ENCODE measurements around the gene RPUSD2. TPM values are rescaled to one million over a fixed set of nuclear protein-coding genes. Genes with fewer than 3 reads are reported as not detected.

Gene RPUSD2
- total and polyA plus RNA-seq, 3 donors from 2014 or later = 9.0 to 14.9 (median 12.3) TPM

DNA sequence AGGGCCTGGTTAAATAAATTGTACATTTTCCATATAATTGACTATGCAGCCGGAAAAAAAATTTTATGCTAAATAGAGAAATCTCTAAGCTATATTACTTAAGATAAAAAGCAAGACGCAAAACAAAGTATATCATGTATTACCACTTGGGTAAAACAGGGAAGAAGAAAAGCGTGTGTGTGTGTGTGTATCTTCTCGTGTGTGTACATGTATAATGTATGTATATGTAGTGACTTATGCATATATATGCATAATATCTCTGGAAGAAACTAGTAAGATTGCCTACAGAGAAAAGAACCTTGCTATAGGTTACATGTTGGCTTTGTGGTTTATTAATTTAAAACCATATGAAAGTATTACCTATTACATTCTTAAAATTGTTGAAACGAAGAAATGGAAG is 44.0 kb downstream of the RPUSD2 start:
- 75 to 96% methylated on average over 5 of the region's 5 CpGs for WGBS, 2 donors
- Histone ChIP-seq H3K4me3 (no peak overlapping the region), H3K27ac (no peak overlapping the region), H3K4me1 (no peaks in the 10 kb centered on the region), H3K27me3 (no peaks in the 10 kb centered on the region), H3K9me3 (no peaks in the 10 kb centered on the region), H3K36me3 (ENCODE audit: low read depth, missing control alignments) (no peaks in the 10 kb centered on the region)
- intact Hi-C loops (cut with DNase I; ENCODE audit: low total_unique reads) = no loop called here
- DNase-seq = no peak
- TF ChIP-seq POLR2A (IDR thresholded peaks at IDR 0.05) = no peak
- TF ChIP-seq, protein P1, sequence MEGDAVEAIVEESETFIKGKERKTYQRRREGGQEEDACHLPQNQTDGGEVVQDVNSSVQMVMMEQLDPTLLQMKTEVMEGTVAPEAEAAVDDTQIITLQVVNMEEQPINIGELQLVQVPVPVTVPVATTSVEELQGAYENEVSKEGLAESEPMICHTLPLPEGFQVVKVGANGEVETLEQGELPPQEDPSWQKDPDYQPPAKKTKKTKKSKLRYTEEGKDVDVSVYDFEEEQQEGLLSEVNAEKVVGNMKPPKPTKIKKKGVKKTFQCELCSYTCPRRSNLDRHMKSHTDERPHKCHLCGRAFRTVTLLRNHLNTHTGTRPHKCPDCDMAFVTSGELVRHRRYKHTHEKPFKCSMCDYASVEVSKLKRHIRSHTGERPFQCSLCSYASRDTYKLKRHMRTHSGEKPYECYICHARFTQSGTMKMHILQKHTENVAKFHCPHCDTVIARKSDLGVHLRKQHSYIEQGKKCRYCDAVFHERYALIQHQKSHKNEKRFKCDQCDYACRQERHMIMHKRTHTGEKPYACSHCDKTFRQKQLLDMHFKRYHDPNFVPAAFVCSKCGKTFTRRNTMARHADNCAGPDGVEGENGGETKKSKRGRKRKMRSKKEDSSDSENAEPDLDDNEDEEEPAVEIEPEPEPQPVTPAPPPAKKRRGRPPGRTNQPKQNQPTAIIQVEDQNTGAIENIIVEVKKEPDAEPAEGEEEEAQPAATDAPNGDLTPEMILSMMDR (IDR thresholded peaks at IDR 0.05) = no peak

DNA sequence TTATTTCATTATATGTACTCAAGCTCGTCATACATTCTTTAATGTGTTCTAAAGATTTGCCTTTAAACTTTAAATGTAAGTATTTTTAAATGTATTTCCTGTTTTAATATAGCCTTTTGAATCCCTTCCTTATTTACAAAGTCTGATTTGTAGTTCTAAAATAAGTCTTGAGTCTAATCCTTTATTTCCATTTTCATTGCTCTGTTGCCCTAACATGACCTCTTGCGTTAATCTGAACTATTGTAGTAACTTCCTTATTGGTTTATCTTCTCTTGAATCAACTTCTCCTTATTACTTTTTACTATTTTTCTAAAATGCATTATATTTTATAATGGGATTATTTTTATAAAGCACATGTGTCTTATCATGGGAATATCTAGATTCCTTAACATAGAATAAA is 48.9 kb downstream of the RPUSD2 start:
- H3K4me3 ChIP-seq = no peak overlapping the region
- intact Hi-C loops (cut with DNase I; ENCODE audit: low total_unique reads) = no loop called here
- no peak overlapping the region for H3K27ac ChIP-seq
- no peak for DNase-seq
- 88 to 93% methylated on average over 2 of the region's 2 CpGs for WGBS, 2 donors
- no peaks in the 10 kb centered on the region for H3K4me1 ChIP-seq
- TF ChIP-seq, protein P1 (IDR thresholded peaks at IDR 0.05) = no peak
- no peak for TF ChIP-seq POLR2A (IDR thresholded peaks at IDR 0.05)
- H3K9me3 ChIP-seq = no peaks in the 10 kb centered on the region
- no peaks in the 10 kb centered on the region for H3K27me3 ChIP-seq
- H3K36me3 ChIP-seq (ENCODE audit: low read depth, missing control alignments) = no peaks in the 10 kb centered on the region

DNA sequence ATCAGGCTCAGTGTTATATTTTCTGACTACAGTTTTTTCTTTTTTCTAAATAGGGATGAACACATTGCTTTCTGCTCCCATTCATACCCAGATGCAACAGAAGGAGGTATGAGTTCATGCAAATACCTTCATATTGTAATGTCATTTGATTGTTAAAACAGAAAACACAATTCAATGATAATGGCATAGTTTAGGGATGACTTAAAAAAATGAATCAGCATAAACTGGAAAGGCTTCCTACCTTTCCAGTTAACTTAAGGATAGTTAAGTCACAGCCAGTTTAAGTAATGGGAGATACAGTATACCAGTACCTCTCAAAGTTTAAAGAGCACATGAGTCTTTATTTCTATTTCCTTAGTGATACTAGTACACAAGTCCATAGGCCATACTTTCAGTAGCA is 49.8 kb downstream of the RPUSD2 start:
- intact Hi-C loops (cut with DNase I; ENCODE audit: low total_unique reads) = no loop called here

DNA sequence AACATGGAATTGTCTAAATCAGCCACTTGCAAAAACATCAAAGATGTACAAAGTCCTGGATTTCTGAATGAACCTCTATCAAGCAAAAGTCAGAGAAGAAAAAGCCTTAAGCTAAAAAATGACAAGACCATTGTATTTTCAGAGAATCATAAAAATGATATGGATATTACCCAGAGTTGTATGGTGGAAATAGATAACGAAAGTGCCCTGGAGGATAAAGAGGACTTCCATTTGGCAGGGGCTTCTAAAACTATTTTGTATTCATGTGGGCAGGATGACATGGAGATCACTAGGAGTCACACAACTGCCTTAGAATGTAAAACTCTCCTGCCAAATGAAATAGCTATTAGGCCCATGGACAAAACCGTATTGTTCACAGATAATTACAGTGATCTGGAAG is 54.3 kb downstream of the RPUSD2 start:
- Histone ChIP-seq H3K27ac (no peak overlapping the region), H3K4me3 (no peak overlapping the region), H3K36me3 (ENCODE audit: low read depth, missing control alignments) (no peaks in the 10 kb centered on the region), H3K9me3 (no peaks in the 10 kb centered on the region), H3K27me3 (no peaks in the 10 kb centered on the region), H3K4me1 (no peaks in the 10 kb centered on the region)
- intact Hi-C loops (cut with DNase I; ENCODE audit: low total_unique reads) = no loop called here
- WGBS, 2 donors = 90 to 91% methylated on average over 2 of the region's 2 CpGs
- DNase-seq = no peak
- TF ChIP-seq, protein P1 (IDR thresholded peaks at IDR 0.05) = no peak
- TF ChIP-seq POLR2A (IDR thresholded peaks at IDR 0.05) = no peak

More for the DNA sequence above, 49.8 kb downstream of the RPUSD2 start:
- Histone ChIP-seq H3K36me3 (ENCODE audit: low read depth, missing control alignments) (no peaks in the 10 kb centered on the region), H3K9me3 (no peaks in the 10 kb centered on the region), H3K4me3 (no peak overlapping the region), H3K4me1 (no peaks in the 10 kb centered on the region), H3K27ac (no peak overlapping the region), H3K27me3 (no peaks in the 10 kb centered on the region)
- no peak for TF ChIP-seq POLR2A (IDR thresholded peaks at IDR 0.05)
- TF ChIP-seq, protein P1 (IDR thresholded peaks at IDR 0.05) = no peak
- no peak for DNase-seq

Small RNA genes lying within 50 kb of the gene (small RNA-seq; reads per million reads assigned to genes)
- gene RF00017 = 0 reads per million in 2 donors
- gene RN7SL376P = 0 reads per million in 2 donors
- 0 reads per million in 2 donors for gene RNU6-516P

Other genes starting within 250 kb of the RPUSD2 start
- gene INAFM2, start 245.6 kb upstream of the RPUSD2 start, total RNA-seq = 10 to 100 TPM; 31.8 to 49.8 TPM
- 43.4 TPM for gene INAFM2, start 245.6 kb upstream of the RPUSD2 start, polyA plus RNA-seq (ENCODE audit: insufficient read depth, low read depth, low replicate concordance)
- 10 to 100 TPM; 36.8 to 38.9 TPM for gene CCDC9B, start 228.4 kb upstream of the RPUSD2 start, total RNA-seq
- 20.4 TPM for gene CCDC9B, start 228.4 kb upstream of the RPUSD2 start, polyA plus RNA-seq (ENCODE audit: insufficient read depth, low read depth, low replicate concordance)
- gene PHGR1, start 218.3 kb upstream of the RPUSD2 start, total RNA-seq = not detected
- not detected for gene PHGR1, start 218.3 kb upstream of the RPUSD2 start, polyA plus RNA-seq (ENCODE audit: insufficient read depth, low read depth, low replicate concordance)
- gene DISP2, start 211.1 kb upstream of the RPUSD2 start, total RNA-seq = 1 to 10 TPM; 4.4 to 7.6 TPM
- 3.0 TPM for gene DISP2, start 211.1 kb upstream of the RPUSD2 start, polyA plus RNA-seq (ENCODE audit: insufficient read depth, low read depth, low replicate concordance)
- 10 to 100 TPM; 39.6 to 66.9 TPM for gene KNSTRN, start 186.6 kb upstream of the RPUSD2 start, total RNA-seq
- 125 TPM for gene KNSTRN, start 186.6 kb upstream of the RPUSD2 start, polyA plus RNA-seq (ENCODE audit: insufficient read depth, low read depth, low replicate concordance)
- 10 to 100 TPM; 79.1 to 94.7 TPM for gene IVD, start 163.5 kb upstream of the RPUSD2 start, total RNA-seq
- 88.7 TPM for gene IVD, start 163.5 kb upstream of the RPUSD2 start, polyA plus RNA-seq (ENCODE audit: insufficient read depth, low read depth, low replicate concordance)
- 10 to 100 TPM; 52.0 to 53.9 TPM for gene BAHD1, start 128.3 kb upstream of the RPUSD2 start, total RNA-seq
- 47.9 TPM for gene BAHD1, start 128.3 kb upstream of the RPUSD2 start, polyA plus RNA-seq (ENCODE audit: insufficient read depth, low read depth, low replicate concordance)
- gene CHST14, start 98.3 kb upstream of the RPUSD2 start, total RNA-seq = 10 to 100 TPM in 1 of 2 donors, 1 to 10 TPM in 1; 5.4 to 13.0 TPM
- 16.7 TPM for gene CHST14, start 98.3 kb upstream of the RPUSD2 start, polyA plus RNA-seq (ENCODE audit: insufficient read depth, low read depth, low replicate concordance)
- 10 to 100 TPM; 13.9 to 19.4 TPM for gene CCDC32, start 4.3 kb upstream of the RPUSD2 start, total RNA-seq
- 18.3 TPM for gene CCDC32, start 4.3 kb upstream of the RPUSD2 start, polyA plus RNA-seq (ENCODE audit: insufficient read depth, low read depth, low replicate concordance)
- gene KNL1, start 24.9 kb downstream of the RPUSD2 start, total RNA-seq = 10 to 100 TPM; 50.9 to 66.0 TPM
- 28.7 TPM for gene KNL1, start 24.9 kb downstream of the RPUSD2 start, polyA plus RNA-seq (ENCODE audit: insufficient read depth, low read depth, low replicate concordance)
- 10 to 100 TPM; 13.8 to 16.9 TPM for gene RAD51, start 125.9 kb downstream of the RPUSD2 start, total RNA-seq
- gene RAD51, start 125.9 kb downstream of the RPUSD2 start, polyA plus RNA-seq (ENCODE audit: insufficient read depth, low read depth, low replicate concordance) = 76.1 TPM
- 10 to 100 TPM; 31.5 to 33.1 TPM for gene RMDN3, start 186.0 kb downstream of the RPUSD2 start, total RNA-seq
- gene RMDN3, start 186.0 kb downstream of the RPUSD2 start, polyA plus RNA-seq (ENCODE audit: insufficient read depth, low read depth, low replicate concordance) = 37.3 TPM
- 10 to 100 TPM in 1 of 2 donors, 1 to 10 TPM in 1; 8.5 to 15.0 TPM for gene GCHFR, start 194.8 kb downstream of the RPUSD2 start, total RNA-seq
- gene GCHFR, start 194.8 kb downstream of the RPUSD2 start, polyA plus RNA-seq (ENCODE audit: insufficient read depth, low read depth, low replicate concordance) = 7.4 TPM
- gene C15orf62, start 200.7 kb downstream of the RPUSD2 start, total RNA-seq = under 1 TPM in 1 of 2 donors, not detected in 1; 0.24 TPM
- gene C15orf62, start 200.7 kb downstream of the RPUSD2 start, polyA plus RNA-seq (ENCODE audit: insufficient read depth, low read depth, low replicate concordance) = not detected
- 10 to 100 TPM; 22.4 to 38.2 TPM for gene ZFYVE19, start 237.8 kb downstream of the RPUSD2 start, total RNA-seq
- 26.3 TPM for gene ZFYVE19, start 237.8 kb downstream of the RPUSD2 start, polyA plus RNA-seq (ENCODE audit: insufficient read depth, low read depth, low replicate concordance)
- gene DNAJC17, start 238.2 kb downstream of the RPUSD2 start, total RNA-seq = 10 to 100 TPM; 11.1 to 21.6 TPM
- 22.6 TPM for gene DNAJC17, start 238.2 kb downstream of the RPUSD2 start, polyA plus RNA-seq (ENCODE audit: insufficient read depth, low read depth, low replicate concordance)